Stomach smooth muscle (tissue), 2 donors: Measurements from ENCODE around the gene BATF3.
A peak's percentile ranks its signal among the peaks of the same experiment; 100 is the strongest.
"Not testable (repeated sequence)": the region's sequence is repeated elsewhere in the genome, so short reads cannot be mapped to it uniquely, and the experiment has no call there.

Source experiments
- H3K27ac ChIP-seq: one replicate; pipeline ENCODE4 v1.7.0; 2013; ENCODE audit warnings: mild to moderate bottlenecking, low read length, inconsistent platforms
- H3K27me3 ChIP-seq, 2 donors: one replicate each; pipeline ENCODE4 v1.7.0; 2013; ENCODE audit warnings: low read length in 2 of 2; ENCODE audit not compliant: insufficient read depth in 2 of 2, control insufficient read depth in 1 of 2
- H3K36me3 ChIP-seq, 2 donors: one replicate each; pipeline ENCODE4 v1.7.0; 2013; ENCODE audit warnings: low read length in 2 of 2; ENCODE audit not compliant: control insufficient read depth in 2 of 2, insufficient read depth in 2 of 2
- H3K4me1 ChIP-seq: one replicate; pipeline ENCODE4 v1.7.0; 2013; ENCODE audit warnings: low read length; ENCODE audit not compliant: control insufficient read depth, insufficient read depth
- H3K4me3 ChIP-seq, 2 donors: one replicate each; pipeline ENCODE4 v1.7.0; 2013; ENCODE audit warnings: low read length in 2 of 2
- H3K9ac ChIP-seq, 2 donors: one replicate each; pipeline ENCODE4 v1.7.0; 2013; ENCODE audit warnings: low read length in 2 of 2, mild to moderate bottlenecking in 1 of 2
- H3K9me3 ChIP-seq, 2 donors: one replicate each; pipeline ENCODE4 v1.7.0; 2013; ENCODE audit warnings: low read length in 2 of 2; ENCODE audit not compliant: control insufficient read depth in 2 of 2
- donor health status: healthy.
- donor health status: Pancreatic carcinoma.

Gene BATF3

DNA sequence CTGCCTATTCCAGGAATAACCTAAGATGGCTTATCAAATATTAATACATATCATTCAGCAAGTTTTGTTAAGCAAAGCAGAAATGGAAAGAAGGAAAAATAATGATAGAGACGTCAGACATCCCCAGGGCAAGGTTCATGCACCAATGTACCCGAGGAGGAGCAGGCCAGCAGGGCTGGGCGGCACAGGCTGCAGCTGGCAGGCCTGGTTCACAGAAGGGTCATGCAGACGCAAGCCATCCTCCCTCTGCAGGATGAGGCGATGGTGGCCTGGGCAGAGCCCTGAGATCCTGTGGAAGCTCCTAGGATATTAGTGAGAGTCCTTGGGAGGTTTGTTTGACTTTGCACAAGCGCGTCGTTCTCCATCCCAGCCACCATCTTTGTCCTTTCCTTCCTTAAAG is 30.0 kb downstream of the BATF3 start:
- H3K4me1 ChIP-seq, result peaks cover 19% of the 10 kb centered on the region
- H3K36me3 ChIP-seq, result no peaks in the 10 kb centered on the region
- H3K9me3 ChIP-seq, result no peaks in the 10 kb centered on the region
- no peak overlapping the region for H3K27ac ChIP-seq
- peaks cover 2 to 8% of the 10 kb centered on the region in 2 donors for H3K27me3 ChIP-seq
- no peak overlapping the region for H3K4me3 ChIP-seq
- no peak overlapping the region for H3K9ac ChIP-seq

DNA sequence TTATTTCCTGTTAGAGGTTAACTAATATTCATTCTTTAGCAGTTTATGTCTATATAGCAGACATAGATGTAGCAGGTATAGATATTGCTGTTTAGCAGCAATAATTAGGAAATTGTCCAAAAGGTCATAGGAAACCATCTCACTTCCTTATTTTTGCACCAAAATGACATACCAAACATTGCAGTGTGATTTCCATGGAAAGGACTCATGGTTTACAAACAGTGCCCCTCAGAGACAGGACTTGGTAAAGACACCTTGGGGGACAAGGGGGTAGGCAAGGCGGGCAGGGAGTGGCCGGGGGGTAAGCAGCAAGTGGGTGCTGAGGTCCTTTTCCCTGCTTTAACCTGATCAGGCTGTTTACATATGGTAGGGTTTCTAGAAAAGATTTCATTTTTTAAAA is 30.5 kb downstream of the BATF3 start:
- H3K4me1 ChIP-seq, result peaks cover 19% of the 10 kb centered on the region
- no peak overlapping the region for H3K4me3 ChIP-seq
- no peak overlapping the region for H3K27ac ChIP-seq
- H3K36me3 ChIP-seq, result no peaks in the 10 kb centered on the region
- H3K27me3 ChIP-seq, result peaks cover 2 to 8% of the 10 kb centered on the region in 2 donors
- no peak overlapping the region for H3K9ac ChIP-seq
- no peaks in the 10 kb centered on the region for H3K9me3 ChIP-seq

DNA sequence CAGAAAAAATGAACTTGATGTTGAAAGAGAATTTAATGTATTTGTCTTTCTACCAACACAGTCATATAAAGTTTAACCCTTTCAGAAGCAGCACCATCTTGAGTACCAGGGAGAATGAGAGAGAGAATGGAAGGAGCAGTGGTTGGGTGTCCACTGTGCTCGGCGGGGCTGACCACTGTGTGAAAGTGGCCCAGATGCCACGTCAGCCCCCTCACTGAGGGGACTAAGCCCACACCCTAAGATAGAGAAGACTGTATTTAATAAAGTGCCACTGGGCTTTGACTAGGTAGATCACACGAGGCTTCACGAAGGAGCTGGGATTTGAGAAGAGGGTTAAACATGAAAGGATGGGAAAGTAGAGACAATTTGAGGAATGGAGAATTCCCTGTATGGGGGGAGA is 31.2 kb downstream of the BATF3 start:
- Histone ChIP-seq H3K4me3 (no peak overlapping the region), H3K27ac (peak overlapping the region; percentile 60)

DNA sequence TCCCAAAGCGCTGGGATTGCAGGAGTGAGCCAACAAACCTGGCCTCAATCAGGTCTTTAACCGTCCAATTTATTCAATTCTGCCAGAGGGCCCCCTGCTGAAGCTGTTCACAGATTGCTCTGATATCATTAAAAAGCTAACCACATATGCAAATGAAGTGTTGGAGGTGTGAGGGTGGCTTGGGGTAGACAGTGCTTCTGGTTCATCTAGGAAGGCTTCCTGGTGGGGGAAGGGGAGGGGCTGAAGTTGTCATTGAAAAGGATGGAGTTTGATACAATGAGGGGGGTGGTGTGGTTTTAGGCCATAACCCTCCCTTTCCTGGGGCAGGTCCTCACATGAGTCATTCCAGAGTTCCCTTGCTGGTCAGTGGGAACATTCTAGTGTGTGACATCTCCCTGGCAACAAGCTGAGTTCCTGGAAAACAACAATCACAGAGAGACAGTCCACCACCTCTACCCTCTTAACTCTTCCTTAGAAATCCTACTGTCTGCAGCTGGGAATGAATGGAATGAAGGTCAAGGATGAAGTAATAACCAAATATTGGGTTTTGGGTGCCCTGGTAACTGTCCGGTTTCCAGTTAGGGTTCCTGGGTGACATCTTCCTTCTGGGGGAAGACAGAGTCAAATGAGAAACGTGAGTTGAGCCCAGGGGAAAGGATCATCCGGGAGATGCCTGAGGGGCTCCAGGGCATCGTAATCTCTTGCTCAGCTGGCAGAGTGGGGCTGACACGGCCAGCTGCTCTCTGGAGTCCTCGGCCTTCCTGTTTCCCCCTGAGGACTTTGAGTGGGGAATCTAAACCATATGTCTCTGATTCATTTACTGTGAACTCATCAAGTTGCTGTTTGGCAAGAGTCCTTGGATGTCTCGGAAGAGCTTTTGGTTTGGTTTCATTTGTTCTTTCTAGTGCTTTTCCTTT is 32.2 kb downstream of the BATF3 start:
- Histone ChIP-seq H3K36me3 (no peaks in the 10 kb centered on the region), H3K27me3 (peaks cover 2 to 5% of the 10 kb centered on the region in 2 donors), H3K9ac (peak overlapping the region in 1 of 2 donors; percentile 55), H3K4me1 (peaks cover 17% of the 10 kb centered on the region), H3K4me3 (peak overlapping the region; percentile 3 to 49), H3K9me3 (no peaks in the 10 kb centered on the region), H3K27ac (peak overlapping the region; percentile 60)

More for the DNA sequence above, 31.2 kb downstream of the BATF3 start:
- peaks cover 2 to 8% of the 10 kb centered on the region in 2 donors for H3K27me3 ChIP-seq
- no peak overlapping the region for H3K9ac ChIP-seq
- H3K4me1 ChIP-seq, result peaks cover 19% of the 10 kb centered on the region
- no peaks in the 10 kb centered on the region for H3K36me3 ChIP-seq
- H3K9me3 ChIP-seq, result no peaks in the 10 kb centered on the region

DNA sequence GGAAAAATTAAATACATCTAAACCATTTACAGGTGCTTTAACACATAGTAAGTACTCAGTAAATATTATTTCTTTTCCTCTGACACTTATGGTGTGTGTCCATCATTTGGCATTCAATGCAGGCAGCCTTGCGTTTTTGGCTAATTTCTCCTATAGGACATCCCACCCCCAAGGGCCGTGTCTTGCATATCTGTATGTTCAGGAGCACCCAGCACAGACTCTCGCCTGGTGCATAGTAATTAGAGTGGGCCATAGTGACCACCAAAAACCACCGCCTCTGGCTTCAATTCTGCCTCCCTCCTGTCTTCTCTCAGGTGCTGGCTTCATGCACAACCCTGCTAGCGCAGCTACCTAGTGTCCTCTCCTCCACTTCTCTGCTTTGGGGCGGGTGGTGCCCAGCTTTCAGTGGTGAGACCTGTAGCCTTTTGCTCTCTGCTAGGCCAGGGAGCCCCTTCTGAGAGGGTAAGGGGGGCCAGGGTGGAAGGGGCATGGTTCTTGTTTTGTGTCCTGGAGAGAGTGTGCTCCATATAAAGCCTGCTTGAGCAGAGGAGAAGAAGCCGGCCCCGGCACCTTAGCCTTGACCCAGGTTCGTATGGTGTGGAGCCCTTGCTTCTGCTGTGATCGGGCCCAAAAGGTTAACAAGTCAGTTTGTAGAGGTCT is 33.4 kb downstream of the BATF3 start:
- Histone ChIP-seq H3K9ac (no peak overlapping the region), H3K4me1 (peaks cover 15% of the 10 kb centered on the region), H3K4me3 (no peak overlapping the region), H3K36me3 (no peaks in the 10 kb centered on the region), H3K27ac (no peak overlapping the region), H3K9me3 (no peaks in the 10 kb centered on the region), H3K27me3 (peaks cover 2 to 5% of the 10 kb centered on the region in 2 donors)

DNA sequence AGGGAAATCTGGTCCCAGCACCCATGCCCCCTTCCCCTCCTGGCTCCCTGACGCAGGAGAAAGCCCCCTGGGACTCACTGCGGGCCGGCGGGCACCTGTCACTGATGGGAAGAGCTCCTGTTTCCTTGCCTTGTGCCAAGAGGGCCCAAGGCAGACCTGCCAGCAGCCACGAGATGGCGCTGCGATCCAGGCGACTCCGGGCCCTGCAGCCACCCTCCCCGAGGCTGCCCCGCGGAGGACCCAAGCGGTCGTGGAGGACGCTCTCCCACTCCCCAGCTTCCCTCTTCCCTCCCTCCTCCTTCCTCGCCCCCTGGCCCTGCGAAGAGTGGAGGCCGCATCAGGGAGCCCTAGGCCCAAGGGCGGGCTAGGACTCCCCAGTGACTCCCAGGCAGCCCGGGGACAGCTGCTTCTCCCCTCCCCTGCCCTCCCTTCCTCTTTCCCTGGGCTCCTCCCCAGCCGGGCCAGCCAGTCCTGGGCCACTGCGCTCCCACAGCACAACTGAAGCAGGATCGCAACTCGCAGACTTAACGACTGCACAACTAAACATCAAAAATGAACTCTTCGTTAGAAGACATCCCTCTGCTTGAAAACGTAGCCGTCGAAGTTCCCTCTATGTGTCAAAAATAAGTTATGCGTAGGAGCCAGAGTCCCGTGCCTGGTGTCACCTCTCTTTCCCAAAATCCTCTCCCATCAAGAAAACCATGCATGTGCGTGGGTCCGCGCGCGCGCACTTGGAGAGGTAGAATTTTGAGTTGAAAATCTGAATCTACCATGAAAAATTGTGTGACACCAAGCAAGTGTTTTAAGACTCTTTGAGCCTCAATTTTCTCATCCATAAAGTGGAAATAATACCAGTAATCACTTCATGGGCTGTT is 34.2 kb downstream of the BATF3 start:
- Histone ChIP-seq H3K36me3 (no peaks in the 10 kb centered on the region), H3K27ac (no peak overlapping the region), H3K27me3 (peaks cover 0 to 2% of the 10 kb centered on the region in 2 donors), H3K9ac (peak overlapping the region; percentile 13 to 58), H3K4me3 (peak overlapping the region; percentile 65 to 83), H3K9me3 (no peaks in the 10 kb centered on the region), H3K4me1 (peaks cover 15% of the 10 kb centered on the region)

DNA sequence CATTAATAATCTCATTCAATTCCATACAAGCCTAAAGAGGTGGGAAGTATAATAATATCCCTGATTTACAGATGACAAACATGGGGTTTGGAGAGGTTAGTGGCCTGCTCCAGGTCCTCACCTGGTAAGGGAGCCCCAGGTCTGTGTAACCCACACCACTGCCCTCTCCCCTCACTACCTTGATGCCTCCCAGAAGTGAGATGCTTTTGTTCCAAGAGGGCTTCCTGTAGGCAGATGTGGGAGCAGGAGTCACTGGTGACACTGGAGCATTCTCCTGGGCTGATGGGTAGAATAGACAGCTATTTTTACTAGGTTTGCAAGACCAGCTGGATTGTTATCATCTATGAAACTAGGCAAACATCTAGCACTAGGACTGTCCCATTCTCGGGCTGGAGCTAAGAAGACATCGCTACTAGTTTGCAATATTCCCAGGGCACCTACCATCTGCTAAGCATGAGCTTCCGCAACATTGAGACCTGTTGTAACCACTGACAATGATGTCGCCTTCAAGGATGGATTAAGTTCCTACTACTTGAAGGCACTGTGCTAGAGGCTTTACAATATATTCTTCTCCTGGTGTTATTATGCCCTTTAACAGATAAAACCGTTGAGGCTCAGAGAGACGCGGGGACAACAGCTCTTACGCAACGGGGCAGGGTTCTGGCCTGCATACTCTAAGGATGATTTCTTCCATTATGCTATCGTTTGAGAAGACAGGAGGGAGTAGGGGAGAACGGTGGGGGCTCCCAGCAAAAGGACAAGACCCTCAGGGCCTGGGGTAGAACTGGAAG is 35.0 kb downstream of the BATF3 start:
- peaks cover 0 to under 1% of the 10 kb centered on the region in 2 donors for H3K27me3 ChIP-seq
- peak overlapping the region; percentile 13 to 58 for H3K9ac ChIP-seq
- peaks cover 15% of the 10 kb centered on the region for H3K4me1 ChIP-seq
- H3K27ac ChIP-seq, result no peak overlapping the region
- no peaks in the 10 kb centered on the region for H3K36me3 ChIP-seq
- H3K4me3 ChIP-seq, result peak overlapping the region in 1 of 2 donors; percentile 83
- H3K9me3 ChIP-seq, result no peaks in the 10 kb centered on the region

DNA sequence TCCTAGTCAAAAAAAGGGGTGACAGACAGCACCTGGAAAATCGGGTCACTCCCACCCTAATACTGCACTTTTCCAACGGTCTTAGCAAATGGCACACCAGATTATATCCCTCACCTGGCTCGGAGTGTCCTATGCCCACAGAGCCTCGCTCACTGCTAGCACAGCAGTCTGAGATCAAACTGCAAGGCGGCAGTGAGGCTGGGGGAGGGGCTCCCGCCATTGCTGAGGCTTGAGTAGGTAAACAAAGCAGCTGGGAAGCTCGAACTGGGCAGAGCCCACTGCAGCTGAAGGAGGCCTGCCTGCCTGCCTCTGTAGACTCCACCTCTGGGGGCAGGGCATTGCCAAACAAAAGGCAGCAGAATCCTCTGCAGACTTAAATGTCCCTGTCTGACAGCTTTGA is 41.4 kb downstream of the BATF3 start:
- not testable (repeated sequence) for H3K4me3 ChIP-seq, H3K4me1 ChIP-seq, H3K27me3 ChIP-seq, H3K27ac ChIP-seq, H3K9me3 ChIP-seq, H3K9ac ChIP-seq, H3K36me3 ChIP-seq

DNA sequence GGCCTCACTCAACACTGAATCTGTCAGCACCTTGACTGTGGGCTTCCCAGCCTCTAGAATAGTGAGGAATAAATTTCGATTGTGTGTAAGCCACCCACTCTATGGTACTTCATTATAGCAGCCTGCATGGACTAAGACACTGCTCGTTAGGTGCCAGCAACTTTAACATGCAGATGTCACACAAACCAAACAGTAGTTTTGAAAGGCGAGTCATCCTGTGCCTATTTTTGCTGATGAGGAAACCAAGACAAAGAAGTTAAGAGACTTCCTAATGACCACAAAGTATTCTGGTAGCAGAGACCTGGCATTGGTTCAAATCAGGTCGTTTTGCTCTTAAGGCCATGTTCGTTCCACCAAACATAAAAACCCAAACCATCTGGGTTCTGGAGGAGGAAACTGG is 42.9 kb downstream of the BATF3 start:
- H3K9me3 ChIP-seq, result no peaks in the 10 kb centered on the region
- H3K27me3 ChIP-seq, result peaks cover 0 to 9% of the 10 kb centered on the region in 2 donors
- no peak overlapping the region for H3K27ac ChIP-seq
- H3K4me1 ChIP-seq, result no peaks in the 10 kb centered on the region
- H3K4me3 ChIP-seq, result no peak overlapping the region
- H3K9ac ChIP-seq, result no peak overlapping the region
- no peaks in the 10 kb centered on the region for H3K36me3 ChIP-seq
